Sigmoid colon (tissue), 7 donors: Measurements from ENCODE around the gene NAT9. TPM values are rescaled to one million over a fixed set of nuclear protein-coding genes. Genes with fewer than 3 reads are reported as not detected.

Experiments used
- DNase-seq: peaks from one replicate; pipeline ENCODE4 v3.0.0-alpha.2; 2019
- H3K27ac ChIP-seq, 4 donors: fragments of 200-600 bp; sonication (generic); one replicate each; pipeline ENCODE4 v1.5.1; 2016 to 2019; ENCODE audit warnings: mild to moderate bottlenecking in 1 of 4
- H3K27me3 ChIP-seq, 3 donors: fragments of 200-600 bp; sonication (generic); one replicate each; pipeline ENCODE4 v1.5.1; 2019; ENCODE audit warnings: mild to moderate bottlenecking in 1 of 3
- H3K36me3 ChIP-seq, 4 donors: fragments of 200-600 bp; sonication (generic); one replicate each; pipeline ENCODE4 v1.5.1; 2016 to 2019
- H3K4me1 ChIP-seq, 4 donors: fragments of 200-600 bp; sonication (generic); one replicate each; pipeline ENCODE4 v1.5.1; 2017 to 2019
- H3K4me3 ChIP-seq, 4 donors: fragments of 200-600 bp; sonication (generic); one replicate each; pipeline ENCODE4 v1.5.1; 2017 to 2019; ENCODE audit warnings: mild to moderate bottlenecking in 2 of 4, moderate library complexity in 1 of 4
- H3K9me3 ChIP-seq, 4 donors: fragments of 200-600 bp in 3 of 4; sonication (generic) in 3 of 4; one replicate each; pipeline versions ENCODE4 v1.5.1 to v1.6.1; 2013 to 2019
- CTCF ChIP-seq, 4 experiments: fragments of 450-650 bp in 3 of 4; fragments of 200-600 bp in 1 of 4; IDR thresholded peaks; one replicate each; pipeline ENCODE4 v1.5.1; 2016 to 2019; ENCODE audit warnings: antibody characterized with exemption in 4 of 4, mild to moderate bottlenecking in 3 of 4, moderate library complexity in 2 of 4
- EP300 ChIP-seq, 4 donors: sonication (generic); formaldehyde crosslinking; IDR thresholded peaks; one replicate each; pipeline ENCODE4 v1.6.1; 2017; ENCODE audit warnings: antibody characterized with exemption in 4 of 4
- POLR2A ChIP-seq, 2 donors: fragments of 450-650 bp; IDR thresholded peaks; one replicate each; pipeline ENCODE4 v1.6.1; 2016; ENCODE audit warnings: antibody characterized with exemption in 2 of 2, mild to moderate bottlenecking in 2 of 2, moderate library complexity in 2 of 2
- POLR2AphosphoS5 ChIP-seq, 4 donors: sonication (generic); formaldehyde crosslinking; IDR thresholded peaks; one replicate each; pipeline ENCODE4 v1.6.1; 2017; ENCODE audit warnings: antibody characterized with exemption in 4 of 4
- WGBS, 2 donors: extraction: QIAGEN DNeasy Blood & Tissue Kit; methylation state at CpG; one replicate each; pipeline ENCODE4 v1.1.7; 2013; 5-methylcytosine and 5-hydroxymethylcytosine counted together
- intact Hi-C: fragments of 100-400 bp; cut with DNase I; formaldehyde crosslinking; loops from one replicate; pipeline ENCODE4 v1.15.1; 2023
- polyA plus RNA-seq, 3 donors: library from polyadenylated mRNA; stranded (reverse); fragments of 200-250 nt; gene quantifications; one replicate each; pipeline ENCODE4 v1.2.3, GENCODE V29; 2013
- total RNA-seq, 4 donors: library from RNA; depleted of rRNA; stranded (reverse); fragments of >200 nt; gene quantifications; one replicate each; pipeline ENCODE4 v1.1.0, GENCODE V29; 2016
- donor health status: healthy with polysubstance abuse.
- donor health status: Bipolar disorder and iron deficiency.
- donor health status: healthy.

Gene NAT9
- total and polyA plus RNA-seq, 7 donors, result 11.3 to 36.4 (median 16.1) TPM

- 23 to 44% methylated on average over 24 of the region's 24 CpGs for WGBS, 2 donors
- H3K9me3 ChIP-seq, result no peaks in the 10 kb centered on the region
- peaks cover 0 to 26% (median 18%) of the 10 kb centered on the region in 4 donors for H3K4me1 ChIP-seq
- TF ChIP-seq CTCF (IDR thresholded peaks at IDR 0.05) (peak; percentile 94 to 99 (median 99)), EP300 (IDR thresholded peaks at IDR 0.05) (no peak), POLR2AphosphoS5 (IDR thresholded peaks at IDR 0.05) (peak in 3 of 4 donors; percentile 40 to 78 (median 70))
- intact Hi-C loops, result loop anchor here (1.0 to 5.0 kb wide), 3 partner anchors 26 to 212 kb away; no protein-coding TSS in a partner anchor
- H3K27ac ChIP-seq, result peak overlapping the region in 3 of 4 donors; percentile 10 to 45 (median 38)
- no peaks in the 10 kb centered on the region for H3K36me3 ChIP-seq
- DNase-seq, result peak; percentile 90
- H3K27me3 ChIP-seq, result peaks cover 0 to 30% (median 13%) of the 10 kb centered on the region in 3 donors
- H3K4me3 ChIP-seq, result peak overlapping the region in 2 of 4 donors; percentile 19 to 24
Observed at GRCh38 chr17:74744714-74745547, 31.2 kb downstream of the NAT9 start.

GRCh38 chr17:74744349-74744713 is 31.8 kb downstream of the NAT9 start:
- intact Hi-C loops, result loop anchor here (1.0 to 2.0 kb wide), 2 partner anchors 26 to 121 kb away; no protein-coding TSS in a partner anchor
- Histone ChIP-seq H3K27me3 (peaks cover 0 to 36% (median 18%) of the 10 kb centered on the region in 3 donors), H3K36me3 (no peaks in the 10 kb centered on the region), H3K9me3 (no peaks in the 10 kb centered on the region), H3K4me1 (peaks cover 0 to 20% (median 15%) of the 10 kb centered on the region in 4 donors), H3K27ac (no peak overlapping the region), H3K4me3 (no peak overlapping the region)
- DNase-seq, result peak; percentile 15
- WGBS, 2 donors, result 52 to 61% methylated on average over 2 of the region's 2 CpGs
- TF ChIP-seq CTCF (IDR thresholded peaks at IDR 0.05), result no peak

GRCh38 chr17:74743755-74744154 is 32.4 kb downstream of the NAT9 start:
- no peak for TF ChIP-seq EP300 (IDR thresholded peaks at IDR 0.05)
- TF ChIP-seq POLR2AphosphoS5 (IDR thresholded peaks at IDR 0.05), result no peak
- no peak for TF ChIP-seq POLR2A (IDR thresholded peaks at IDR 0.05)
- TF ChIP-seq CTCF (IDR thresholded peaks at IDR 0.05), result no peak
- Histone ChIP-seq H3K36me3 (no peaks in the 10 kb centered on the region), H3K9me3 (no peaks in the 10 kb centered on the region), H3K27ac (no peak overlapping the region), H3K4me3 (no peak overlapping the region), H3K4me1 (peaks cover 0 to 14% (median 12%) of the 10 kb centered on the region in 4 donors), H3K27me3 (peaks cover 0 to 36% (median 23%) of the 10 kb centered on the region in 3 donors)
- no peak for DNase-seq
- WGBS, 2 donors, result 57 to 88% methylated on average over 2 of the region's 2 CpGs
- intact Hi-C loops, result loop anchor here (1.0 to 2.0 kb wide), 2 partner anchors 27 to 122 kb away; no protein-coding TSS in a partner anchor

GRCh38 chr17:74742978-74743545 is 33.1 kb downstream of the NAT9 start:
- DNase-seq, result peak; percentile 38
- H3K27ac ChIP-seq, result no peak overlapping the region
- intact Hi-C loops, result no loop called here
- no peak overlapping the region for H3K4me3 ChIP-seq
- no peaks in the 10 kb centered on the region for H3K36me3 ChIP-seq
- no peak for TF ChIP-seq POLR2A (IDR thresholded peaks at IDR 0.05)
- no peak for TF ChIP-seq CTCF (IDR thresholded peaks at IDR 0.05)
- TF ChIP-seq EP300 (IDR thresholded peaks at IDR 0.05), result no peak
- no peak for TF ChIP-seq POLR2AphosphoS5 (IDR thresholded peaks at IDR 0.05)
- H3K9me3 ChIP-seq, result no peaks in the 10 kb centered on the region
- peaks cover 0 to 17% (median 11%) of the 10 kb centered on the region in 4 donors for H3K4me1 ChIP-seq
- 89 to 93% methylated on average over 9 of the region's 9 CpGs for WGBS, 2 donors
- H3K27me3 ChIP-seq, result peaks cover 3 to 42% (median 30%) of the 10 kb centered on the region in 3 donors
